Activated CD4-positive, alpha-beta T cell treated with anti-CD3 and anti-CD28 coated beads for 24 hours (primary cell): ENCODE measurements around the gene SETD7.

Source experiments
- DNase-seq, 2 donors: peaks; one replicate each; pipeline ENCODE4 v3.0.0-alpha.2; 2020; ENCODE audit warnings: low read depth in 2 of 2

SETD7 gene

GRCh38 chr4:139574641-139575040 lies 18.6 kb upstream of the SETD7 start:
- DNase-seq = no peak

DNA sequence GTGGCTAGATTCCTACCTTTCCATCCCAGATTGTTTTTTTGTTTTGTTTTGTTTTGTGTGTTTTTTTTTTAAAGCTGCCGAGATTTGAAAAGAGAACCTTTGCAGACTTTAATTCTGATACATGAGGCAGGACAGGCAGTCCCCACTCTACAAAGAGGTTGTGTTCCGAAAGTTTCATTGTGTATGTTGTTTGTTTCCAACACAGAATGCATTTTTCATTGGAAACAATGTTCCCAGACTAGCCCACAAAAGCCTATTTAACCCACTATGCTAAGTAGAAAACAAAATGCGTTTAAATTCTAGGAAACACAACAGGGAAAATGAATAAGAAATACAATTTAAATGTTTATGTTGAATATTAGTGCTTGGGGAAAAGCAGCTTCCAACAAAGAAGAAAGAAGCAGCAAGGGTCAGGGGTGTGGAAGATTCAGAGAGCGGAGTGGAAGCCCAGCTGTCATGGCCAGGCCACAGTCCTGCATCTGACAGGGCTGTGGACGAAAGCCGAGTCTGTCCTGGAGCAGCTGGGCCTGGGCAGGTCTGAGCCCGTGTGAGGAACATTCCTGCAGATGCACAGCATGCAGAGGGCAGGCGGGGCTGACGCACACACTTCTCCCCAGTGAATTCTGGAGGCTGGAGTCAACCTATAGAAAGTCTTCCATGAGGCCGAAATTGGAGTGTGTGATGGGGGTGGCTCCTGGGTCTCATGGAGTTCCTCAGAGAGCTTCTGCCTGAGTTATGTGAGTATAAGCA lies 12.4 kb upstream of the SETD7 start:
- no peak for DNase-seq

DNA sequence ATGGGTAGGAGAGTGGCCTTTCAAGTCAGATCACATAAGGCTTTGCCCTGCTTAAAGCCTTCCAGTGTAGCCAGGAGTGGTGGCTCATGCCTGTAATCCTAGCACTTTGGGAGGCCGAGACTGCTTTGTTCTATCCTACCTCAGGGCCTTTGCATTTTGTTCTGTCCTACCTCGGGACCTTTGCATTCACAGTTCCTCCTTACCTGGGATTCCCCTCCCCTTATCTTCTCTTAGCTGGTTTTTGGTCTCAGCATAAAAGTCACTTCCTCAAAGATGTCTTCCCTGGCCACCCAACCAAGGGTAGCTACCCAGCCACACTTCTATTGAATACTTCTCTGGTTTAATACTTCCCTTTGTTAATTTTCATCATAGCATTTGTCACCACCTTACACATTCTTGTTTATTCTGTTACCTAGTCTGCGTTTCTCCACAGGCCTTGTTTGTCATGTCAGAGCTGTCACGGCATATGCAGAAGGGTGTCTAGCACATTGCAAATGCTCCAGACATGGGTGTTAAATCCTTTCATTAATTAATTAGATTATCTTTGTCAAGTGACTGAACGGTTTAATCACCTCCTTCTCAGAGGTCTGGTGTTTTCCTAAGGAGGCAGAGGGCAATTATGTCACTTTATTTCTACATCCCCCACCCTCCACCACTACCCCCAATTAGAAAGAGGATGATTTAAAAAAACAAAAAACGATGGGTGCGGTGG lies 11.3 kb upstream of the SETD7 start:
- DNase-seq = no peak

DNA sequence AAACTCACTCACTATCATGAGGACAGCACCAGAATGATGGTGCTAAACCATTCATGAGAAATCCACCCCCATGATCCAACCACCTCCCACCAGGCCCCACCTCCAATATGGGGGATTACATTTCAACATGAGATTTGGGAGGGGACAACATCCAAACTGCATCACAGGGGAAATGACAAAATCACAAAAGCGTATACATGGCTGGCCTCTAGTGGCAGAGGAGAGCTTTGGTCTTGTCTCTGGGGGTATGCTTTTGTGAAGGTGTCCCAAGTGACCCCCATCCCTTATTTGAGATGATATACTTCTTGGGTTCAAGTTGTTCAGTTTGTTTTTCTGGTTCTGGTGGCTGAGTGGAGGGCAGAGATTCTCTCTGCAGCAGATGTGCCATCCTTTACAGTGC lies 8.5 kb upstream of the SETD7 start:
- DNase-seq = no peak

GRCh38 chr4:139563515-139563914 lies 7.5 kb upstream of the SETD7 start:
- no peak for DNase-seq

DNA sequence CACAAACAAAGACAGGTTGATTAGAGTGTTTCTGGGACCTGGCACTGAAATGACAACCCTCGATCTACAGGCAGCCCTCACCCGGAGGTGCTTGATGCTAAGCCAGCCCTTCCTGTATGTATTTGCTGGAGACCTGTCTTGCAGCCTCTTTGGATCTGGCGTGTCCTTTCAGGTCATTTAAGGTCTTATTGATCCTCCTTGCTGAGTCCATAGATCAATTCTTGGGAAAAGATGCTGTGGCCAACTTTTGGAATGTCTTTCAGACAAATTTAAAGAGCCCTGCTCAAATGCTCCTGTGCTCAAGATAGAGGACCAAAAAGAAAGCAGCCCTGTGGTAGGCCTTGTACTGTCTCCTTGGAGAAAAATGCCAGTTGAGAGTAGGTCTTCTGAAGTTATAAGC lies 6.8 kb upstream of the SETD7 start:
- DNase-seq = no peak

GRCh38 chr4:139562067-139562684 lies 6.2 kb upstream of the SETD7 start:
- DNase-seq = no peak

DNA sequence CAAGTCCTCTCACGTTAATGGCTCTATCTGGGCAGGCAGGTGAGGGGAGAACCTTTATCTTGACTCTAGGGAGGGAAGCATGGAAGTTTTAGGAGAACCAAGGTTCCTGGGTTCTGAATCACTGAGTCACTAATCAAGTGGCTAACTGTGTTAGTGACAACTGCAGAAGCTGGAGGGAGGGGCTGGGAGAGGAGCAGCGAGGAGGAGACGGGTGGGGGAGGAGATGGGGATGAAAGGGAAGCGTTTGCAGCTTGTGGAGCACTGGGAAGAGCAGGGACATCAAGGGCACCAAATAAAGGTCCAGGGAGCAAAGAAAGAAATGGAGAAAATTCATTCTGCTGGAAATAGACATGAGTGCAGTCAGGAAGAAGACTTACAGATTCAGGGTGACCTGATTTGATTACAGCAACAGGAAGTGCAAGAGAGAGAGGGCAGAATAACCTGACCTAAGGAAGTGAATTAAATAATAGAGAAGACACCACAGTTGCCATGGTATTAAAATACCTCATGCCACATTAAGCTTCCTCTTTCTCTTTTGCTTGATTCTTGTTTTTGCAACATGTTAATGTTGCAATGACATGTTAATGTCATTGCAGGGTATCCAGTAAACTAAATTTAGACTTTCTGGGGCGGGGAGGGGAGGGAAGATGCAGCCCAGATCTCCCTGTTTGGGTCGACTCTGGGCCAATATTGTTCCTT lies 4.5 kb upstream of the SETD7 start:
- DNase-seq = no peak

DNA sequence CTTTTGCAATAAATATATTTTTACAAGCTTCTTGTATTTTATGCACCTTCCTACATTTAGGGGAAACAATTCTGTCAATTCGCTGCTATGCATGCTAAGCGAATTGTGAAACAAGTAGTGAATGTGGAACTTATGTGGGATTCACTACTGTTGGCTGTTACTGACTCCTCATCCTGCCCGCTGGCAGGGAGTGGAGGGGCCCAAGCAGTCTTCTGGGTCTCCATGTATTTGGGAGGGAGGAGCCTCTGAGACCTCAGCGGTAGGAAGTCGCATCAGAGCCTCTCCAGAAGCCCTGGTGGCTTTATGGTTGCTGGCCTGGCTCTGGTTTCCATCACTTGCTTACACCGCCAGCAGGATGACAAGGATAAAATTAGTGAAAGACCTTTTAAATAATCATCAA lies 3.7 kb upstream of the SETD7 start:
- DNase-seq = no peak

GRCh38 chr4:139559089-139559479 lies 3.1 kb upstream of the SETD7 start:
- DNase-seq = no peak

DNA sequence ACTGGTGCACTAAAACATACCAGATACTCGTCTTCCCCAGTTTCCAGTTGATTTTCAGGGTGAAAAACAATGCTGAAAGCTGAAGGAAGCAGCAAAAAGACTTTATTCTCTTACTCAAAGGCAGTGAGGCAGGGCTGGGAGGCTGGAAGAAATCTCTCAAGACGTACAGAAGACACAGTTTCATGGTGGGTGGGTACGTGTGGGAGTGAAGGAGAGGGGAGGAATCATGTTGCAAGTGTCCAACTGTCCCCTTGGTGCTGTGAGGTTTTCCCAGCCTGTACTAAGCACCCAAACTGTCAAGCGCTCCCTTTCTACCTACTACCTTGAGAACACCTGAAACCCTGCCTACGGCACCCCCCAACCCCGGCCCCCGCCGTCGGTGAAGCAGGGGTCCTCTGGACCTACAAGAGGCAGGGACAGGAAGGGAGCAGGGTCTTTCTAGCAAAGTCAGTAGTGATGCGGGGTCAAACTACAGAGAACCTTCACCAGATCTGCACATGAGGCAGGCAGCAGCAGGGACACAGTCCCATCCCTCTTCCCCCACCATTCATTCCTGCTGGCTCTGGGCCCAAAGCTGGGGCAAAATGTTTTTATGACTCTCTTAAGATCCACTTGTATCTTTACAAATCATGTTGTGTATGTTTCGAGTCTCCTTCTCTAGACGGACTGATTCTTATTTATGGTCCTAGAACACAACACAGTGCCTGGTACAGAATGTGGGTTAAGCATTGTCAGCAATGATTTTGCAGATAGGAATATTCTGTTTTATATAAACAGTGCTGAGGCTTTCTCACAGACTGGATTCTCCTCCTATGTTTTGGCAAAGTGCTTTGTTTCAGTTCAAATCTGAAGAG lies 2.4 kb upstream of the SETD7 start:
- DNase-seq = no peak

DNA sequence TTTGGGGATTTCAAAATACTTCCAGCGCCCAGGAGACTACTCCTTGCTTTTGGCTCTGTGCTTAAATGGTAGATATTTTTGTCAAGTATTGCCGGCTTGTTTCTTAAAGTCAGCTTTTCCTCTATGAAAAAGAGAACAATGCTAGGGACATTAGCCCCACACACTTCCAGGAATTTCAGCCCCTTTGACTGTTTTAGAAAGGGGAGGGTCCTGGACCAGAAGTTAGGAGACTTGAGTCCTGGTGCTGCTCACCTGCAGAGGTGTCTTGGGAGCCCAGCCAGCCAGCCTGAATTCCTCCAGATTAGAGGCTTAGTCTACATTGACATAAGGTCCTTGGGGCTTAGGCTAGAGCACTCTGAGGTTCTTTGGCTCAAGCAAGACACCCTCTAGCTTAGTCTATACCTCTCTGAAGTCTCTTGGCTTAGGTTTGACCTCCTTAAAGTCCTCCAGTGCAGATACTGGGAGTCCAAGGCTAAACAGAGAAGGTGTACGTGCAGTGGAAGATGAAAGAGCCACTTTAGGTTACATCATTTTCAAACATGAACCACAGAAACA lies 1.6 kb upstream of the SETD7 start:
- DNase-seq = no peak

GRCh38 chr4:139556724-139557555 lies 921 bp upstream of the SETD7 start:
- DNase-seq = peak in 1 of 2 donors; percentile 34

DNA sequence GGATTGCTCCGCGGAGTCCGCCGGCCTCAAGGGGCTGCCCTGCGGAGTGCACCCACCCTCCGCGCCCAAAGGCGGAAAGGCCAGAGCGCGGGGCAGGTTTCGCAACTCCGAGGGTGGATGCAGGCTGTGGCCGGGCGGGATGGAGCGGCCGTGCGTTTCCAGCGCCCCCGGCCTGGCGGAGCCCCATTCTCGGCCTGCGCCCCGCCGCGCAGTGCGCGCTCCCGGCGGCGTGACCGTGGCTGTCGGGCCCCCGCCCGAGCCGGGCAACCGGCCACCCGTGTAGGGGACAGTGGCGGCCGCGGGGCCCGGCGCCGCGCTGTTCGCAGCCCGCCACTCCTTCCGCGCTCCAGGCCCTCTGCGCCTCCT lies 331 bp downstream of the SETD7 start:
- DNase-seq = no peak

DNA sequence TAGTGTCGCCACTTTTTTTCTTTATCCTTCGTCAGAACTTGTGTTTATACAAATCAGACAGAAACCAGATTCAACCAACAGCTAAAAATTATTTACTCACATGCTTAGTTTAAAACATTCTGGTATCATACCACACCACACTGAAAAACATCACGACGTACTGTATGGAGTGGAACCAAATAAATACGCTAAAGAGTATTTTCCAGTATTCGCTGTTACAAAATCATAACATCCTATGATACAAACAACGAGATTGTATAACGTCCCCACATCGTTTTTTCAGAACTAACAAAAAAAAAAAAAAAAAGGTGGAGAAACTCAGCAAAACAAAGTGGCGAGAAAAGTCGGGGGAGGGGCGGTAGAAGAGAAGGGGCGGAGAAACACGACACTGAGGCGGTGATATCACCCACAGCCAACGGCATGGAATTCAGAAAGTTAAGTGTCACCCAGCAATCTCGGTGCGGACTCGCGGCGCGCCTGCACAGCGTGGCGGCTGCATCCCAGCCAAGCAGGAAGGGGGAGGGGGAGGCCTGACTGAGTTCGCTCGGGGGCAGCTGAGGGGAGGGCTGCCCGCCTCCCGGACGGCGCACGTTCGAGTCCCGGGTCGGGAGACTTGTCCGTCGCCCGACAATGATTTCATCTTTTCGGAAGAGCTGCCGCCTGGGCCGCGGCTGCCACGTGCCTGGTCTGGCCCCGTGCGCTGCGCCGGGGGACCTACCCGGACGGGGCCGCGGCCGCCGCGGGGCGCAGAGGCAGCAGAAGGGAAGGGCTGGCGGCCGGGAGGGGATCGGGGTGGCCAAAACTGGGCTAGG lies 920 bp downstream of the SETD7 start:
- peak; percentile 66 to 68 for DNase-seq

DNA sequence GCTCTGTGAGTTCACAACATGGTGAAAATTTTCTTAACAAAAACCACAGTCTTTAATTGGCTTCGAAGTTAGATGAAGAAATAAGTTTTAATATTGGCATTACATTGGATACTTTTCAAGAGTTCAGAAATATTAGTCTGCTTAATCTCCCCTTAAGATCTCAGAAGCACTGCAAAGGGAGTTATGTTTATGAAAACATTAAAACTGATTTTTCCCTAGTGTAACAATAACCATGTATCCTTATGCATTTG lies 1.5 kb downstream of the SETD7 start:
- DNase-seq = no peak

- DNase-seq = no peak
These were observed 2.0 kb downstream of the SETD7 start for GRCh38 chr4:139553751-139554641.

DNA sequence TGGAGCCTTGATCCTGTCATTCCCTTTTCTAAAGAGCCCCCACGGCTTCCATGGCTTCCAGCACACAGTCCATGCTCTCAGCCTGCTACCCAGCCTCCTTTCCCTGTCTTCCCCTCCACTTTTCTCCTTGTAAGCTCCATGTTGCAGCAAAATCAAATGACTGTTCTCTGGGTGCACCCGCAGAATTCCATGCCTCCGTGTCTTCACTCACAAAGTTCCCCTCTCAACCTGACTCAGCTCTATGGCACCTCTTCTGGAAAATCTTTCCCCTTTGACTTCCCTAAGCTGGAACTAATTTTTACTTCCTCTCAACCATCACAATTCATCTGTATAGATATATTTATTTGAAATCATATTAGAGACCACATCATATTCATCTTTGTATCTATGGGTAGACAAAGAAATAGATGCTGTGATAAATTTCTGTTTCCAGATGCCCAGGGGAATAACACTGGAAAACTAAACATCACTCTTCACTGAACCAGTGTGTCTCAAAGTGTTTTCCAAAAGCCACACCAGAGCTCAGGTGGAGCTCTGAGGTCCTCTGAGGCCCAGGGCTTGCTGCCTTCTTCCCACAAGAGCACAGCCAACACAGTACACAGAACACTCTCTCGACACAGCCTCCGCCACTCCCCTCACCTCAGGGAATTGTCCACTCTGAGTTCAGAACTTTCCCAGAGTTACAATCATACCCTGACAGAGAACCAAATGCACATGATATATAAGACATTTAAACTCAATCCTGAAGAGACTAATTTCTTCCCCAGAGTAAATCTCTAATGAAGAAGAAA lies 3.3 kb downstream of the SETD7 start:
- no peak for DNase-seq
